SK-N-SH (cell line): ENCODE measurements around the gene TRIM69. TPM values are rescaled to one million over a fixed set of nuclear protein-coding genes. Genes with fewer than 3 reads are reported as not detected.

ENCODE experiments used
- CTCF ChIA-PET: fragments of 300-600, 350-600 bp; formaldehyde crosslinking; extraction: SDS; loops from one replicate; lab custom pipeline; 2021; lab: Yijun Ruan, JAX
- POLR2A ChIA-PET: fragments of 350-600 bp; sonication (Branson Sonifier 250); formaldehyde crosslinking; extraction: SDS; loops from one replicate; lab custom pipeline; 2020; ENCODE audit warnings: antibody characterized with exemption, inconsistent platforms; lab: Yijun Ruan, JAX
- DNase-seq: peaks from one replicate; pipeline ENCODE4 v3.0.0; 2012
- H2AFZ ChIP-seq: fragments of 200-600 bp; sonication (generic); 2 replicates; pipeline ENCODE4 v1.8.1; 2016; ENCODE audit warnings: antibody characterized with exemption, mild to moderate bottlenecking, low read depth
- H3F3A ChIP-seq: fragments of 200-600 bp; sonication (generic); replicated peaks from 2 replicates; pipeline ENCODE3; 2016; ENCODE audit warnings: antibody characterized with exemption, mild to moderate bottlenecking; ENCODE audit not compliant: insufficient read depth
- H3K27ac ChIP-seq, 2 experiments: fragments of 200-500 bp in 1 of 2; fragments of 200-600 bp in 1 of 2; sonication (Bioruptor generic) in 1 of 2; sonication (generic), shearing (Covaris generic) in 1 of 2; 2 replicates each; pipeline versions ENCODE4 v1.5.1 to v1.6.1; 2014 to 2016; ENCODE audit warnings: low read depth in 2 of 2, inconsistent platforms in 1 of 2, low read length in 1 of 2, mild to moderate bottlenecking in 1 of 2, mixed read lengths in 1 of 2
- H3K27me3 ChIP-seq: fragments of 200-600 bp; sonication (generic), shearing (Covaris generic); 2 replicates; pipeline ENCODE4 v1.6.1; 2016; ENCODE audit warnings: mixed run types; ENCODE audit not compliant: insufficient read depth
- H3K36me3 ChIP-seq, 2 experiments: fragments of 200-500 bp in 1 of 2; fragments of 200-600 bp in 1 of 2; sonication (Bioruptor generic) in 1 of 2; sonication (generic) in 1 of 2; replicated peaks in 1 of 2; 2 replicates each; pipeline versions ENCODE3 to v1.5.1; 2014 to 2016; ENCODE audit warnings: low read length in 1 of 2, mild to moderate bottlenecking in 1 of 2; ENCODE audit not compliant: insufficient read depth in 2 of 2, control insufficient read depth in 1 of 2
- H3K4me1 ChIP-seq, 2 experiments: fragments of 200-500 bp in 1 of 2; fragments of 200-600 bp in 1 of 2; sonication (Bioruptor generic) in 1 of 2; sonication (generic), shearing (Covaris generic) in 1 of 2; 2 replicates each; pipeline versions ENCODE4 v1.5.1 to v1.6.1; 2014 to 2016; ENCODE audit warnings: low read depth in 1 of 2, low read length in 1 of 2, mixed run types in 1 of 2; ENCODE audit not compliant: insufficient read depth in 2 of 2, control insufficient read depth in 1 of 2
- H3K4me2 ChIP-seq: fragments of 200-600 bp; sonication (generic), shearing (Covaris generic); 2 replicates; pipeline ENCODE4 v1.6.1; 2017; ENCODE audit warnings: mixed run types
- H3K4me3 ChIP-seq, 2 experiments: fragments of 200-500 bp in 1 of 2; fragments of 200-600 bp in 1 of 2; sonication (Bioruptor generic) in 1 of 2; sonication (generic), shearing (Covaris generic) in 1 of 2; 2 replicates each; pipeline versions ENCODE4 v1.5.1 to v1.8.1; 2014 to 2016; ENCODE audit warnings: low read depth in 2 of 2, inconsistent platforms in 1 of 2, low read length in 1 of 2, mild to moderate bottlenecking in 1 of 2, mixed read lengths in 1 of 2, moderate library complexity in 1 of 2
- H3K79me2 ChIP-seq: fragments of 200-600 bp; sonication (generic); 2 replicates; pipeline ENCODE4 v1.8.1; 2017; ENCODE audit warnings: mild to moderate bottlenecking; ENCODE audit not compliant: insufficient read depth
- H3K9ac ChIP-seq: fragments of 200-600 bp; sonication (generic); 2 replicates; pipeline ENCODE4 v1.6.1; 2017; ENCODE audit warnings: mixed run types
- H3K9me2 ChIP-seq: fragments of 200-600 bp; sonication (generic); 2 replicates; pipeline ENCODE4 v1.6.1; 2017; ENCODE audit warnings: mixed run types
- H3K9me3 ChIP-seq: fragments of 200-600 bp; sonication (generic); 2 replicates; pipeline ENCODE4 v1.6.1; 2017; ENCODE audit warnings: mixed run types, mild to moderate bottlenecking, moderate library complexity
- H4K20me1 ChIP-seq: fragments of 200-600 bp; sonication (generic); 2 replicates; pipeline ENCODE4 v1.6.1; 2017; ENCODE audit warnings: mild to moderate bottlenecking, mixed run types; ENCODE audit not compliant: insufficient read depth
- CTCF ChIP-seq: fragments of 200-600 bp; sonication (generic); IDR thresholded peaks from 2 replicates; pipeline ENCODE4 v1.6.1; 2017; ENCODE audit warnings: antibody characterized with exemption, mild to moderate bottlenecking, moderate library complexity
- EP300 ChIP-seq, 2 experiments: IDR thresholded peaks; 2 replicates each; pipeline versions ENCODE4 v1.4.0 to v1.6.1; 2012; ENCODE audit warnings: borderline replicate concordance in 1 of 2, low read depth in 1 of 2, low read length in 1 of 2
- FOXJ3 ChIP-seq: sonication (generic); formaldehyde crosslinking; IDR thresholded peaks from 2 replicates; pipeline ENCODE4 v1.5.1; 2020; ENCODE audit warnings: mild to moderate bottlenecking, missing genetic modification reagents
- FOXM1 ChIP-seq: IDR thresholded peaks from 2 replicates; pipeline ENCODE4 v1.4.0; 2012; ENCODE audit warnings: low read depth, mild to moderate bottlenecking
- GATA2 ChIP-seq: sonication (generic); formaldehyde crosslinking; IDR thresholded peaks from 2 replicates; pipeline ENCODE4 v1.5.0; 2020; ENCODE audit warnings: mild to moderate bottlenecking, missing genetic modification reagents
- MXI1 ChIP-seq: IDR thresholded peaks from 2 replicates; pipeline ENCODE4 v1.6.1; 2012; ENCODE audit warnings: mild to moderate bottlenecking, low read depth, low read length, improper control_type of control experiment
- NFIC ChIP-seq: IDR thresholded peaks from 2 replicates; pipeline ENCODE4 v1.4.0; 2012; ENCODE audit warnings: borderline replicate concordance
- NRF1 ChIP-seq: IDR thresholded peaks from 2 replicates; pipeline ENCODE4 v1.6.1; 2012; ENCODE audit warnings: low read depth, mild to moderate bottlenecking, low read length
- PBX3 ChIP-seq: IDR thresholded peaks from 2 replicates; pipeline ENCODE4; 2012
- RCOR1 ChIP-seq: fragments of 150-350 bp; IDR thresholded peaks from 2 replicates; pipeline ENCODE4 v1.6.1; 2017; ENCODE audit warnings: antibody characterized with exemption, low read length
- REST ChIP-seq: IDR thresholded peaks from 2 replicates; pipeline ENCODE4 v1.6.1; 2012; ENCODE audit warnings: mild to moderate bottlenecking, low read depth, low read length, moderate library complexity
- RFX5 ChIP-seq: IDR thresholded peaks from 2 replicates; pipeline ENCODE4 v1.6.1; 2012; ENCODE audit warnings: mild to moderate bottlenecking, improper control_type of control experiment, low read length
- RXRA ChIP-seq: IDR thresholded peaks from 2 replicates; pipeline ENCODE4 v1.4.0; 2012; ENCODE audit warnings: low read depth, mild to moderate bottlenecking, borderline replicate concordance
- SIN3A ChIP-seq: IDR thresholded peaks from 2 replicates; pipeline ENCODE4 v1.6.1; 2012; ENCODE audit warnings: low read depth, mild to moderate bottlenecking, low read length, moderate library complexity, borderline replicate concordance
- TCF12 ChIP-seq: IDR thresholded peaks from 2 replicates; pipeline ENCODE4 v1.4.0; 2012
- YY1 ChIP-seq: IDR thresholded peaks from 2 replicates; pipeline ENCODE4 v1.4.0; 2012; ENCODE audit warnings: low read depth, mild to moderate bottlenecking
- ZBTB33 ChIP-seq: IDR thresholded peaks from 2 replicates; pipeline ENCODE4 v1.4.0; 2012; ENCODE audit warnings: low read depth, borderline replicate concordance
- WGBS: methylation state at CpG from one replicate; pipeline ENCODE4 v1.1.6; 2017; ENCODE audit warnings: low lambda C conversion rate; 5-methylcytosine and 5-hydroxymethylcytosine counted together
- polyA plus RNA-seq, 3 experiments: library from polyadenylated mRNA; depleted of rRNA; stranded (reverse); fragments of >200 nt; gene quantifications; 2 replicates each; pipeline ENCODE4 v1.2.3, GENCODE V29; 2012

Gene TRIM69
- polyA plus RNA-seq, 1 of the 3 experiments (the other 2 are of a cell fraction): 9.7 TPM

- TF ChIP-seq REST (no peak), RCOR1 (no peak), RFX5 (no peak), EP300 (IDR thresholded peaks at IDR 0.05; ENCODE audit: borderline replicate concordance in 1 of 2, low read depth in 1 of 2, low read length in 1 of 2) (no peak), MXI1 (no peak), FOXJ3 (CRISPR knock-in tag) (no peak), NRF1 (no peak)
Observed at GRCh38 chr15:44718927-44719292, 17.4 kb upstream of the TRIM69 start (continued).

- H3K4me1 ChIP-seq: no peaks in the 10 kb centered on the region; a peak in 1 of 4 replicates
- CTCF ChIA-PET: interaction anchor here (0.6 to 3.0 kb wide), 3 partner anchors 10 to 19 kb away, joined by 3 to 12 read pairs (median 3); no protein-coding TSS in a partner anchor
- no peak for TF ChIP-seq TCF12
- no peak for TF ChIP-seq GATA2 (CRISPR knock-in tag)
- no peak for TF ChIP-seq ZBTB33
- TF ChIP-seq YY1: no peak
- no peak for TF ChIP-seq SIN3A
- no peak for TF ChIP-seq EP300 (IDR thresholded peaks at IDR 0.05; ENCODE audit: borderline replicate concordance in 1 of 2, low read depth in 1 of 2, low read length in 1 of 2)
- no peak for TF ChIP-seq PBX3
- TF ChIP-seq NRF1: no peak
- TF ChIP-seq REST: no peak
- no peak for TF ChIP-seq RCOR1
- no peak for TF ChIP-seq RXRA
- TF ChIP-seq FOXM1: no peak
- no peak for TF ChIP-seq NFIC
- no peak for TF ChIP-seq CTCF
- TF ChIP-seq MXI1: no peak
Observed at GRCh38 chr15:44719293-44719999, 16.9 kb upstream of the TRIM69 start.

More at GRCh38 chr15:44719293-44719999, 16.9 kb upstream of the TRIM69 start:
- H3K9me2 ChIP-seq: no peaks in the 10 kb centered on the region
- H3K27ac ChIP-seq: no peak overlapping the region
- DNase-seq: no peak
- H3K36me3 ChIP-seq: peaks cover 37 to 39% of the 10 kb centered on the region in 2 experiments
- H3F3A ChIP-seq: peaks cover 9% of the 10 kb centered on the region
- no peaks in the 10 kb centered on the region for H3K27me3 ChIP-seq
- POLR2A ChIA-PET: no interaction called here
- H4K20me1 ChIP-seq: peaks cover 4% of the 10 kb centered on the region; the same call in 1 of the 2 replicates
- no peak overlapping the region for H3K4me3 ChIP-seq
- WGBS: 87% methylated on average over 4 of the region's 4 CpGs
- no peak overlapping the region for H3K4me2 ChIP-seq
- H3K9ac ChIP-seq: no peak overlapping the region
- H3K79me2 ChIP-seq: peaks cover 10% of the 10 kb centered on the region; the same call in 1 of the 2 replicates
- no peak overlapping the region for H2AFZ ChIP-seq
- no peaks in the 10 kb centered on the region for H3K9me3 ChIP-seq
